ENCODE results near the gene ADIPOQ.
A peak's percentile ranks its signal among the peaks of the same experiment; 100 is the strongest.
"Not testable (repeated sequence)": the region's sequence is repeated elsewhere in the genome, so short reads cannot be mapped to it uniquely, and the experiment has no call there.

Gene ADIPOQ

GRCh38 chr3:186842426-186843038, at the start of gene ADIPOQ:
Gene ADIPOQ, plus strand, starts transcription at chr3:186842710. Its CDS starts 10,349 bp downstream, at chr3:186853059.
- Histone ChIP-seq H3K27ac (no peak within 1 kb of the TSS), H3K4me3 (no peak within 1 kb of the TSS)

- no peak overlapping the region for H3K27ac ChIP-seq
- H3K4me3 ChIP-seq: no peak overlapping the region
Measured at GRCh38 chr3:186798239-186798874, 44.2 kb upstream of the ADIPOQ start.

- no peak overlapping the region for H3K4me3 ChIP-seq
Measured at GRCh38 chr3:186800285-186800684, 42.2 kb upstream of the ADIPOQ start.

GRCh38 chr3:186802701-186803100, 39.8 kb upstream of the ADIPOQ start:
- Histone ChIP-seq H3K27ac (no peak overlapping the region), H3K4me3 (no peak overlapping the region)

More at GRCh38 chr3:186800285-186800684, 42.2 kb upstream of the ADIPOQ start:
- H3K27ac ChIP-seq: peak overlapping the region in 1 of 21 experiments; percentile 18

GRCh38 chr3:186803447-186803846, 39.1 kb upstream of the ADIPOQ start:
- H3K4me3 ChIP-seq, H3K27ac ChIP-seq: not testable (repeated sequence)

GRCh38 chr3:186806089-186807055, 36.1 kb upstream of the ADIPOQ start, which contains the start of gene RFC4:
Gene RFC4, minus strand, starts transcription at chr3:186806482. Its CDS starts 1,769 bp downstream, at chr3:186804713.
- peak within 1 kb of the TSS; percentile 38 to 92 (median 88) for H3K27ac ChIP-seq
- H3K4me3 ChIP-seq: peak within 1 kb of the TSS; percentile 66 to 83 (median 79)

- Histone ChIP-seq H3K4me3 (peak overlapping the region in 5 of 7 experiments; percentile 71 to 83 (median 79)), H3K27ac (peak overlapping the region in 8 of 21 experiments; percentile 78 to 92 (median 90))
Measured at GRCh38 chr3:186807231-186807630, 35.3 kb upstream of the ADIPOQ start.

- Histone ChIP-seq H3K27ac (no peak overlapping the region), H3K4me3 (no peak overlapping the region)
Measured at GRCh38 chr3:186810336-186810996, 32.0 kb upstream of the ADIPOQ start.

- H3K27ac ChIP-seq, H3K4me3 ChIP-seq: not testable (repeated sequence)
Measured at GRCh38 chr3:186811313-186811712, 31.2 kb upstream of the ADIPOQ start.

- Histone ChIP-seq H3K4me3 (no peak overlapping the region), H3K27ac (no peak overlapping the region)
Measured at GRCh38 chr3:186814100-186814499, 28.4 kb upstream of the ADIPOQ start.

GRCh38 chr3:186815435-186815834, 27.1 kb upstream of the ADIPOQ start:
- Histone ChIP-seq H3K27ac (no peak overlapping the region), H3K4me3 (no peak overlapping the region)

GRCh38 chr3:186818516-186818915, 24.0 kb upstream of the ADIPOQ start:
- no peak overlapping the region for H3K4me3 ChIP-seq
- H3K27ac ChIP-seq: peak overlapping the region in 1 of 21 experiments; percentile 10

- no peak overlapping the region for H3K4me3 ChIP-seq
- H3K27ac ChIP-seq: no peak overlapping the region
Measured at GRCh38 chr3:186818956-186819355, 23.6 kb upstream of the ADIPOQ start.

- Histone ChIP-seq H3K4me3 (no peak overlapping the region), H3K27ac (no peak overlapping the region)
Measured at GRCh38 chr3:186821429-186822387, 20.8 kb upstream of the ADIPOQ start.

- H3K4me3 ChIP-seq: not testable (repeated sequence)
Measured at GRCh38 chr3:186822388-186822759, 20.1 kb upstream of the ADIPOQ start.

GRCh38 chr3:186823386-186823785, 19.1 kb upstream of the ADIPOQ start:
- Histone ChIP-seq H3K4me3 (no peak overlapping the region), H3K27ac (no peak overlapping the region)

More at GRCh38 chr3:186822388-186822759, 20.1 kb upstream of the ADIPOQ start:
- H3K27ac ChIP-seq: not testable (repeated sequence)

- H3K27ac ChIP-seq: no peak overlapping the region
- H3K4me3 ChIP-seq: no peak overlapping the region
Measured at GRCh38 chr3:186824430-186825139, 17.9 kb upstream of the ADIPOQ start.

GRCh38 chr3:186825294-186825821, 17.2 kb upstream of the ADIPOQ start:
- H3K27ac ChIP-seq: no peak overlapping the region
- H3K4me3 ChIP-seq: no peak overlapping the region
